OCI-LY7 (cell line): ENCODE data around the gene CCR4. TPM values are rescaled to one million over a fixed set of nuclear protein-coding genes. Genes with fewer than 3 reads are reported as not detected.
"Not testable (repeated sequence)": the region's sequence is repeated elsewhere in the genome, so short reads cannot be mapped to it uniquely, and the experiment has no call there.

ENCODE experiments used
- BruUV-seq: library from RNA; stranded (reverse); fragments of 400-500 nt; replicated peaks from 2 replicates; lab custom pipeline; 2021; lab: Mats Ljungman, UMichigan
- CTCF ChIA-PET: fragments of 300-600 bp; sonication (Branson Sonifier 250); formaldehyde crosslinking; loops from one replicate; lab custom pipeline; 2022; ENCODE audit warnings: antibody characterized with exemption; ENCODE audit not compliant: unreplicated experiment; lab: Charles Lee
- POLR2A ChIA-PET: fragments of 300-600 bp; sonication (Branson Sonifier 250); formaldehyde crosslinking; loops from one replicate; lab custom pipeline; 2022; ENCODE audit warnings: antibody characterized with exemption; lab: Charles Lee
- DNase-seq: peaks from one replicate; pipeline ENCODE4 v3.0.0-alpha.2; 2015; ENCODE audit warnings: low spot score
- H2AFZ ChIP-seq: fragments of 200-600 bp; sonication (generic), shearing (Covaris generic); 2 replicates; pipeline ENCODE4 v1.6.1; 2014; ENCODE audit warnings: mild to moderate bottlenecking, antibody characterized with exemption, low read length, moderate library complexity
- H3K27ac ChIP-seq: fragments of 200-600 bp; sonication (generic); 2 replicates; pipeline ENCODE4 v1.5.1; 2014; ENCODE audit warnings: mixed run types, low read depth, mild to moderate bottlenecking, moderate library complexity, low read length, inconsistent platforms; ENCODE audit not compliant: poor library complexity, severe bottlenecking
- H3K36me3 ChIP-seq: fragments of 200-600 bp; sonication (generic); 2 replicates; pipeline ENCODE4 v1.6.1; 2014; ENCODE audit warnings: mild to moderate bottlenecking, antibody characterized with exemption, low read length, moderate library complexity, mixed read lengths; ENCODE audit not compliant: insufficient read depth
- H3K4me1 ChIP-seq: fragments of 200-600 bp; sonication (generic); 2 replicates; pipeline ENCODE4 v1.5.1; 2014; ENCODE audit warnings: mild to moderate bottlenecking, low read length; ENCODE audit not compliant: insufficient read depth, poor library complexity, severe bottlenecking
- H3K4me2 ChIP-seq: fragments of 200-600 bp; sonication (generic); 2 replicates; pipeline ENCODE4 v1.6.1; 2014; ENCODE audit warnings: mild to moderate bottlenecking, low read length
- H3K4me3 ChIP-seq: fragments of 200-600 bp; sonication (generic); 2 replicates; pipeline ENCODE4 v1.5.1; 2014; ENCODE audit warnings: mild to moderate bottlenecking, low read depth, low read length; ENCODE audit not compliant: poor library complexity, severe bottlenecking
- H3K79me2 ChIP-seq: fragments of 200-600 bp; sonication (generic); 2 replicates; pipeline ENCODE4 v1.6.1; 2016; ENCODE audit warnings: low read depth, mild to moderate bottlenecking, low read length, moderate library complexity, mixed read lengths; ENCODE audit not compliant: insufficient read depth
- H3K9me2 ChIP-seq: fragments of 200-600 bp; sonication (generic); 2 replicates; pipeline ENCODE4 v1.6.1; 2016; ENCODE audit warnings: mild to moderate bottlenecking, low read length, mixed read lengths; ENCODE audit not compliant: insufficient read depth
- H3K9me3 ChIP-seq: fragments of 200-600 bp; sonication (generic); 2 replicates; pipeline ENCODE4 v1.6.1; 2014; ENCODE audit warnings: mild to moderate bottlenecking, mixed run types, low read length, mixed read lengths
- H4K20me1 ChIP-seq: fragments of 200-600 bp; sonication (generic); 2 replicates; pipeline ENCODE4 v1.6.1; 2014; ENCODE audit warnings: mild to moderate bottlenecking, antibody characterized with exemption, low read length, moderate library complexity, mixed read lengths; ENCODE audit not compliant: insufficient read depth
- CTCF ChIP-seq: fragments of 200-600 bp; sonication (generic); conservative IDR thresholded peaks from 2 replicates; pipeline ENCODE4 v1.5.1; 2014; ENCODE audit warnings: mild to moderate bottlenecking, antibody characterized with exemption, low read length, moderate library complexity, mixed read lengths
- EZH2phosphoT487 ChIP-seq: fragments of 200-600 bp; sonication (generic); IDR thresholded peaks from 2 replicates; pipeline ENCODE4 v1.6.1; 2018; ENCODE audit warnings: low read depth, borderline replicate concordance, mild to moderate bottlenecking, mixed run types, antibody characterized with exemption, low read length, moderate library complexity, mixed read lengths
- intact Hi-C: fragments of 100-400 bp; cut with micrococcal nuclease; formaldehyde crosslinking; loops from one replicate; pipeline ENCODE4 v1.10.0; 2022; ENCODE audit not compliant: unreplicated experiment
- total RNA-seq, 2 experiments: library from RNA; depleted of rRNA in 1 of 2; stranded (reverse); fragments of >200 nt in 1 of 2; shearing (Covaris generic) in 1 of 2; gene quantifications; 2 replicates each; pipeline ENCODE4 v1.2.3, GENCODE V29; 2014 to 2022

CCR4 gene
- total RNA-seq, 2 experiments from 2014 or later = not detected

- Histone ChIP-seq H3K79me2 (no peaks in the 10 kb centered on the region), H3K36me3 (no peaks in the 10 kb centered on the region), H3K27ac (no peak overlapping the region), H3K4me1 (no peaks in the 10 kb centered on the region), H4K20me1 (no peaks in the 10 kb centered on the region), H3K9me2 (no peaks in the 10 kb centered on the region), H3K9me3 (no peaks in the 10 kb centered on the region), H3K4me2 (no peak overlapping the region), H3K4me3 (no peak overlapping the region), H2AFZ (no peak overlapping the region)
- CTCF ChIA-PET = no interaction called here
- intact Hi-C loops = loop anchor here (5.0 kb wide), 1 partner anchor 418 kb away; no protein-coding TSS in a partner anchor
- POLR2A ChIA-PET = no interaction called here
- no peak for DNase-seq
- BruUV-seq = no TSS peak
- no peak for TF ChIP-seq EZH2phosphoT487
- no peak for TF ChIP-seq CTCF
Measured at GRCh38 chr3:32930161-32930560, 21.3 kb upstream of the CCR4 start.

GRCh38 chr3:32931273-32931672 is 20.2 kb upstream of the CCR4 start:
- H3K4me3 ChIP-seq, H3K4me1 ChIP-seq, H3K36me3 ChIP-seq, H3K9me3 ChIP-seq, H3K27ac ChIP-seq, H4K20me1 ChIP-seq, DNase-seq, POLR2A ChIA-PET, H3K79me2 ChIP-seq, CTCF ChIA-PET, BruUV-seq, H3K4me2 ChIP-seq, H3K9me2 ChIP-seq, H2AFZ ChIP-seq: not testable (repeated sequence)
- intact Hi-C loops = loop anchor here (5.0 kb wide), 1 partner anchor 419 kb away; no protein-coding TSS in a partner anchor

- H3K4me1 ChIP-seq = no peaks in the 10 kb centered on the region
- TF ChIP-seq CTCF = peak; percentile 87
- TF ChIP-seq EZH2phosphoT487 = no peak
- H3K9me3 ChIP-seq = no peaks in the 10 kb centered on the region
- POLR2A ChIA-PET = interaction anchor here (0.5 to 0.6 kb wide), 2 partner anchors 64 to 431 kb away, joined by 3 read pairs; partner anchors contain the start of gene CMTM6
- H3K36me3 ChIP-seq = no peaks in the 10 kb centered on the region
- H3K9me2 ChIP-seq = no peaks in the 10 kb centered on the region
- H3K4me2 ChIP-seq = no peak overlapping the region
- H3K4me3 ChIP-seq = no peak overlapping the region
- no peak overlapping the region for H2AFZ ChIP-seq
- intact Hi-C loops = loop anchor here (1.0 to 5.0 kb wide), 2 partner anchors 201 to 422 kb away; no protein-coding TSS in a partner anchor
- H3K79me2 ChIP-seq = no peaks in the 10 kb centered on the region
- BruUV-seq = no TSS peak
- H4K20me1 ChIP-seq = no peaks in the 10 kb centered on the region
- no peak overlapping the region for H3K27ac ChIP-seq
- peak; percentile 20 for DNase-seq
- CTCF ChIA-PET = no interaction called here
Measured at GRCh38 chr3:32934150-32934742, 17.2 kb upstream of the CCR4 start.
